Activated naive CD8-positive, alpha-beta T cell treated with anti-CD3 and anti-CD28 coated beads, Interleukin-2, amount 50 U/mL, for 24 hours (primary cell): ENCODE results near the gene PRAC2.

Experiments
- ATAC-seq: fragments of 150-1000 bp; cut with Tn5 transposase; one replicate; pipeline ENCODE4 v1.10.0; 2021
- DNase-seq: peaks from one replicate; pipeline ENCODE4 v3.0.0; 2021
- H3K27ac Mint-ChIP-seq: one replicate; pipeline ENCODE4 v1.8.0; 2021; ENCODE audit warnings: mild to moderate bottlenecking, mixed read lengths
- H3K27me3 Mint-ChIP-seq: one replicate; pipeline ENCODE4 v1.8.0; 2021; ENCODE audit warnings: mixed read lengths
- H3K36me3 Mint-ChIP-seq: one replicate; pipeline ENCODE4 v1.8.0; 2021; ENCODE audit warnings: low read depth, mixed read lengths
- H3K4me1 Mint-ChIP-seq: one replicate; pipeline ENCODE4 v1.8.0; 2021; ENCODE audit warnings: mixed read lengths
- H3K4me3 Mint-ChIP-seq: one replicate; pipeline ENCODE4 v1.8.0; 2021; ENCODE audit warnings: mild to moderate bottlenecking, moderate library complexity, mixed read lengths
- H3K9me3 Mint-ChIP-seq: one replicate; pipeline ENCODE4 v1.8.0; 2021; ENCODE audit warnings: mixed read lengths

Gene PRAC2

DNA sequence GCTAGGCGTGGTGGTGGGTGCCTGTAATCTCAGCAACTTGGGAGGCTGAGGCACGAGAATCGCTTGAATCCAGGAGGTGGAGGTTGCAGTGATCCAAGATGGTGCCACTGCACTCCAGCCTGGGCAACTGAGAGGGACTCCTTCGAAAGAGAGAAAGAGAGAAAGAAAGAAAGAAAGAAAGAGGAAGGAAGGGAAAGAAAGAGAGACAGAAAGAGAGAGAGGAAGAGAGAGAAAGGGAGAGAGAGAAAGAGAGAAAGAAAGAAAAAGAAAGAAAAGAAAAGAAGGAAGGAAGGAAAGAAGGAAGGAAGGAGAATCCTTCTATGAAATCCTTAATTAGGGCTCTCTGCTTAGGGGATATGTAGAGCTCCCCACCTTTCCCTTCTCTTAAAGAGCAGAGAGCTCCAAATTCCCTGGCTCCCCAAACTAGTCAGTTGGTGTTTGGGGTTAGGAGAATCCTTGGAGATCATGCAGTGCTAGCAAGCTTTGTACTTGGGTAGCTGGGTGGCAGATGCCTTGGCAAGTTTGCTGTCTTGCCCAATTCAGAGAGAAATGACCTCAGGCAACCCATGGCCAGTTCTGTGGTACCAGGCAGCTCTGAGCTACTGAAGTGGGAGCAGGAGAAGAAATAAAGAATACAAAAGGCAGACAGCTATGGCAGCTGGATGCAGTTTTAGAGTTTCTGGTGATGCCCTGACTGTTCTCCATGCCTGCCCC lies 14.5 kb downstream of the PRAC2 start:
- Mint-ChIP-seq H3K27me3 (peaks cover 95% of the 10 kb centered on the region), H3K9me3 (no peaks in the 10 kb centered on the region), H3K36me3 (no peaks in the 10 kb centered on the region), H3K4me1 (peaks cover 21% of the 10 kb centered on the region), H3K4me3 (no peak overlapping the region), H3K27ac (no peak overlapping the region)
- DNase-seq (no peak), ATAC-seq (no peak)

DNA sequence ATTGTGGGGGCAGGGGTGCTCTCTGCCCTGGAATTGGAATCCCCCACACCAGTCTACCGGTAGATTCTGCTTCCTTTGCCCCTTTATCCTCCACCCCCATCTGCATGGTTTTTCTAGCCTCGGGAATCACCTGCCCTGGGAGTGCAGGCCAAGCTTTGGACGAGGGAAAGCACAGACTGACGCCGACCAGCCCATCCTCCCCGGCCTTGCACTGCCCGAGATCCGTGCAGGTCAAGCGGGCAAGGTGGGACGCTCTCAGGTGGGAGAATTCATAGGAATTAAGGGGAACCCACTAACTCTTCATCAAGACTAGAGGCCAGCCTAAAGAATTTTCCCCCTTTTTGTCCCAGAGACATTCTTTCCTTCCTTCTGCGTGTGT lies 15.4 kb downstream of the PRAC2 start:
- peaks cover 97% of the 10 kb centered on the region for H3K27me3 Mint-ChIP-seq
- H3K4me1 Mint-ChIP-seq, result peaks cover 15% of the 10 kb centered on the region
- no peak for ATAC-seq
- DNase-seq, result no peak
- H3K4me3 Mint-ChIP-seq, result no peak overlapping the region
- no peaks in the 10 kb centered on the region for H3K9me3 Mint-ChIP-seq
- H3K36me3 Mint-ChIP-seq, result no peaks in the 10 kb centered on the region
- no peak overlapping the region for H3K27ac Mint-ChIP-seq

DNA sequence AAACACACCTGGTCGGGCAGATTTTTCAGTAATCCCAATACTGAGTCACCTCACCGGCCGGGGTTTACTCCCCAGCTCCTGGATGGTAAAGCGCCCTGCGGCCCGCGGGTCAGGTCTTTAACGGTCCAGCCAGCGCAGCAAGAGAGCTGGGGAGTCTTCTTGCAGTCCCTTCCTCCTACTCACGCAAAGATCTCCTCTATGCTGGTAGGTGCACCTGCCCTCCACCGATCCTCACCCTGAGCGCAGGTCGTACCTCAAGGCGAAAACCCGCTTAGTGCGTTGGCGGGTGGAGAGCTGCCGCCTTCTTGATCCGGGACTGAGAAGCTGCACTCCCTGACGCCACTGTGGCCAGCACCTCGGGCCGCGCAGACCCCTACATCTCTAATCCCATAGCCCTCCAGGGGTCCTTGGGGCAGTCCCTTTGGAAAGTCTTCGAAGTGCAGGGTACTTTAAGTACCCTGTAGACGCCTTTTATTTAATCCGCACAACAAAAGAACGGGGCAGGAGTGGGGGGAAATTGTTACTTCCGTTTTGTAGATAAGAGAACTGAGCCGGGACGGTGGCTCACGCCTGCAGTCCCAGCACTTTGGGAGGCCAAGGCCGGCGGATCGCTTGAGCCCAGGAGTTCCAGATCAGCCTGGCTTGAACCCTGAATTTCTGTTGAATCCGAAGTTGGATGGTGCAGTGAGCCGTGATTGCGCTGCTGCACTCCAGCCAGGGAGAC lies 16.0 kb downstream of the PRAC2 start:
- Mint-ChIP-seq H3K9me3 (no peaks in the 10 kb centered on the region), H3K36me3 (no peaks in the 10 kb centered on the region), H3K4me1 (peaks cover 10% of the 10 kb centered on the region), H3K27ac (no peak overlapping the region), H3K4me3 (no peak overlapping the region), H3K27me3 (peaks cover 97% of the 10 kb centered on the region)
- no peak for ATAC-seq
- no peak for DNase-seq

DNA sequence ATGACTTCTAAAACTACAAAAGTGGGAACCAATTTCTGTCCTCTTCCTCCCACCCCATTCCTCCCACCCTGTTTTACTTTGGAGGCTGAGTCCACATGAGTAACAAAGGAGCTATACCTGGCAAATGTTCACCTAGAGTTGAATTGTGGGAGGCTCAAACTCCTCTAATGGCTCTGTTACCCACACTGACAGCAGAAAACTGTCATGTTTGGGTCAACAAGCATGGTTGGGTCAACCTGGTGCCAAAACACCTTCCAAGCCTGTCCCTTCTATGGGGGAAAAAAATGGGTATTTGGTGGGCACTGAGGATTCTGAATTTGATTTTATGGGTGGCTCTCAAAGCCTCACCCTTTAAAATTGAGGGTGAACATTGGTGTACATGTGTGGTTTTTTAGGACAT lies 17.6 kb downstream of the PRAC2 start:
- peaks cover 6% of the 10 kb centered on the region for H3K4me1 Mint-ChIP-seq
- ATAC-seq (no peak), DNase-seq (no peak)
- no peaks in the 10 kb centered on the region for H3K36me3 Mint-ChIP-seq
- no peaks in the 10 kb centered on the region for H3K9me3 Mint-ChIP-seq
- no peak overlapping the region for H3K27ac Mint-ChIP-seq
- peaks cover 95% of the 10 kb centered on the region for H3K27me3 Mint-ChIP-seq
- no peak overlapping the region for H3K4me3 Mint-ChIP-seq

DNA sequence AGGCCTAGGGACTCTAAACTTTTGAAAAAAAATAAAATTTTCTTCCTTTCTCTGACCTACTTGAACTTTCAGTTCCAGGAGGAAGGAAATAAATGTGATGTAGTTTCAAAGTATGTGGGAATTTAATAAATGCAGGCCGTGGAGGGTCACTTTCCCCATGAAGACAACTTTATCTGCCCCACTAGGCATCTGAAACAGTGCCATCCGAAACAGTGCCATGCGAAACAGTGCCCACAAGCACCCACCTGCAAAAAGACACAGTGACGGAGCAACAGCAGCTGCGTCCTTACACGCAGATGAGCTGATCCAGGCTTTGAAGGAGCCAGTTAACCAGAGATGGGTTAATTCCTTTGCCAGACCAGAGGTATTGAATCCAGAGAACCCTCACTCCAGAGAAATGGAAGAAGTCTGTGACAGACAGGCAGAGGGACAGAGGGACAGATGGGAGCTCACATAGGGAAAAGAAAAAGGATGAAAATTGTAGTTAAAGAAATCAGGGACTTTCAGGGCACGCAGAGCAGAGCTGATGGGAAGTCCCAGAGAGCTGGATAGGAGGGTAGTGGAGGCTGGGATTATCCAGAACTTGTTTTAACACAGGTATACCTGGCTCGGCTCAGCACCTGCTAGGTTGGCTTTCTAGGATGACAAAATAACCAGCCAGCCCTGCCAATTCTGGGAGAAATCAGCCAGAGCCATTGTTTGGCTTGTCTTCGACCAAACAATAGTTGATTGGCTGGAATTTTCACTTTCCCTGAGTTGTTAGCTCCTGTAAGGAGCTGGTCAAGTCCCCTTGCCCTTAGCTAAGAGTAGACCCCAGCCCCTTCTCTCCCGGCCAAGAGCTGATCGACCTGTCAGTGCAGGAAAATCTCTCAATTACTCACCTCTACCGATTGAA lies 22.6 kb downstream of the PRAC2 start:
- H3K4me1 Mint-ChIP-seq, result peaks cover 3% of the 10 kb centered on the region
- H3K4me3 Mint-ChIP-seq, result no peak overlapping the region
- ATAC-seq (no peak), DNase-seq (no peak)
- H3K27ac Mint-ChIP-seq, result no peak overlapping the region
- no peaks in the 10 kb centered on the region for H3K9me3 Mint-ChIP-seq
- H3K27me3 Mint-ChIP-seq, result peaks cover 83% of the 10 kb centered on the region
- H3K36me3 Mint-ChIP-seq, result no peaks in the 10 kb centered on the region

DNA sequence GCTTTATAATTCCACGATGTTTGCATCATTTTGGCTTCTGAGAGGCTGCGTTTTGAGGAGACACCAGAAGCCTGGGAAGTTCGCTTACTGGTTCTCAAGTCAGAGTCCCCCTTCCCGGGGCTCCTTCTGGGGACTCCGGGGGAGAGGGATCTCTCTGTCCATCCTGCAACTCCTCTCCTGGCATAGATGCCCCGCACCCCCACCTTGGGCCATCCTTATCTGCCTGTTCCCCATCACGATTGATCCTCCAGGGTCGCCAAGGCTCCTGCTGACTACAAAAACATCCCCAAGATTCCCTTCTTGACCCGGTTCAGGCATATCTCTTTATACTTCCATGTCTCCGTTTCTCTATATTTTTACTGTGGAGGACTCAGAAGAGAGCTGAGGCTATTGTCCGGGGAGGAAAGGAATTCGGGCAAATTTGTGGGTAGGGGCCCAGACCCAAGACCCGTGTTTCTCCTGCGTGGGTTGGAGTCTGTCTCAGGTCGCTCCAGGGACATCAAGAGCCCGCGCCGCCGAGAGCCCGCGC lies 24.0 kb downstream of the PRAC2 start:
- peaks cover 82% of the 10 kb centered on the region for H3K27me3 Mint-ChIP-seq
- H3K4me1 Mint-ChIP-seq, result peaks cover 3% of the 10 kb centered on the region
- ATAC-seq (no peak), DNase-seq (no peak)
- H3K36me3 Mint-ChIP-seq, result no peaks in the 10 kb centered on the region
- H3K9me3 Mint-ChIP-seq, result no peaks in the 10 kb centered on the region
- no peak overlapping the region for H3K27ac Mint-ChIP-seq
- no peak overlapping the region for H3K4me3 Mint-ChIP-seq

DNA sequence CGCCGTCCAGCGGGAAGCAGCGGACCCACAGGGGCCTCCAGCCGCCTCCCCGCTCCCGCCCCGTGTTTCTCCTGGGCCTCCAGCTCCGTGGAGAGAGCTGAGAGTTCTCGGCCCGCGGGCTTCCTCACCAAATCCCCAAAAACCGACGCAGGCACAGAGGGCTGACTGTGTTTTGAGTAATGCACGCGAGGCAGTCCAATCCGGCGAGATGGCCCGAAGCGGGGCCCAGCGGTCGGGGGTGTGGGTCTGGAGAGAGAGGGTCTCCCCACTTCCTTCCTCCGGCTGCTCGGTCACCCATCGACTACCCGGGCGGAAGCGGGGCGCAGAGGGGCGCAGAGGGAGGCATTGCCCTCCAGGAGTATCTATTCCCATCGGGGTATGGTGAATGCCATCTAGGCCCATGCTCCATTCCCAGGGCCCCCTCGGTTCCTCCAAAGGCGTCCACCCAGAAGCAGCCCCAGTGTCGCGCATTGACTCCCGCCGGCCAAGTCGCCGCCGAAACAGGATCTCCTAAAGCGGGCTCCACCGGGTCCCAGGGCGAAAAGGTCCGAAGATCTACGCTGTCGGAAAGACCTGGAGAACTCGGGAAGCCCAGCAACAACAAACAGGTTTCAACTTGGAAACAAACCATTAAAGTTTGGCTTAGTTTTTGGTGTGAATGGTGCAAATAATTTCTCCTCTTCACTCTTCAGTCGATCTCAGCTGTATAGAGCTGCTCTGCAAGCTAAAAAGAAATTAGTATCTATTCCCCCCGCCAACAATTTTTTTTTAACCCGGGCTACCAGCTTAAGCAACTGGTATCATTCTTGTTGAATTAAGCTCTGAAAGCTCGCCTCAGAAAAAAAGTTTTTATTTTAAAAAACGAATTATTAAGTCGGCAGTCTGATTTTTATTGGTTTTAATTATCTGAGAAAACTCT lies 24.7 kb downstream of the PRAC2 start:
- Mint-ChIP-seq H3K27me3 (peaks cover 80% of the 10 kb centered on the region), H3K9me3 (no peaks in the 10 kb centered on the region), H3K4me3 (no peak overlapping the region), H3K36me3 (no peaks in the 10 kb centered on the region), H3K4me1 (peaks cover 3% of the 10 kb centered on the region), H3K27ac (no peak overlapping the region)
- DNase-seq, result no peak
- ATAC-seq, result no peak

DNA sequence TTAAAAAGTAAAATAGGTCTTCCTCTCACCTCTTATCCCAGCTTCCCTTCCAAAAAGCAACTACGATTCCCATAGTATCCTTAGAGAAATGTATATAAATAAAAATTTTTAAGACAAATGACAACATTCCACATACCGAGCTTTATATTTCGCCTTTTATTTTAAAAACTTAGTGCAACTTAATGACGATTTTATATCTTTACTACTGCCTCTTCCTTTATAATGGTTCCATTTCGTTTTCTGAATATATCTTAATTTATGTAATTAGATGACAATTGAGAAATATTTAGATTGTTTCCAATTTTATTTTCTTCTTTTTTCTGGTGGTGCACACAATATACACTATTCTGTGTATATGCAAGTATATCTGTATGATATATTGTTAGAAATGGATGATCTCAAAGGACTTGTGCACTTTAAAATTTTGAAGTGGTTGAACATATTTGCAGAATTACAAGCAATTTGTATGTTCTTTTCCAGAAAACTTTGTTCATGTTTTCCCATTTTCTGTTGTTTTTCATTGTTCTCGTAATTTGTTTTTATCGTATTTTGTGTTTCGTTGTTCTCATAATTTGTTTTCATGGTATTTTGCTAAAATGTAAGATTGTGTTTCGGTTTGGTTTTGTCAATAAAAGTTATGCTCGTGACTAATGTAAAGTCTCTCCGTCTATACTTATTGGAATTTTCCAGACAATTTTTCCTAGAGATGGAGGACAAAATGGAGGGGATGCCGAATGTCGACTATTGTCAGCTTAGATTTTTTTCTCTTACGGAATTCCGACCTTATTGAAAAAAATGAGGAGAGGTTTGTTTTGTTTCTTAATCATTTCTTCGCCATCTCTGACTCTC lies 26.0 kb downstream of the PRAC2 start:
- Mint-ChIP-seq H3K4me1 (peaks cover 3% of the 10 kb centered on the region), H3K9me3 (no peaks in the 10 kb centered on the region), H3K27ac (no peak overlapping the region), H3K27me3 (peaks cover 80% of the 10 kb centered on the region), H3K4me3 (no peak overlapping the region), H3K36me3 (no peaks in the 10 kb centered on the region)
- ATAC-seq (no peak), DNase-seq (no peak)

DNA sequence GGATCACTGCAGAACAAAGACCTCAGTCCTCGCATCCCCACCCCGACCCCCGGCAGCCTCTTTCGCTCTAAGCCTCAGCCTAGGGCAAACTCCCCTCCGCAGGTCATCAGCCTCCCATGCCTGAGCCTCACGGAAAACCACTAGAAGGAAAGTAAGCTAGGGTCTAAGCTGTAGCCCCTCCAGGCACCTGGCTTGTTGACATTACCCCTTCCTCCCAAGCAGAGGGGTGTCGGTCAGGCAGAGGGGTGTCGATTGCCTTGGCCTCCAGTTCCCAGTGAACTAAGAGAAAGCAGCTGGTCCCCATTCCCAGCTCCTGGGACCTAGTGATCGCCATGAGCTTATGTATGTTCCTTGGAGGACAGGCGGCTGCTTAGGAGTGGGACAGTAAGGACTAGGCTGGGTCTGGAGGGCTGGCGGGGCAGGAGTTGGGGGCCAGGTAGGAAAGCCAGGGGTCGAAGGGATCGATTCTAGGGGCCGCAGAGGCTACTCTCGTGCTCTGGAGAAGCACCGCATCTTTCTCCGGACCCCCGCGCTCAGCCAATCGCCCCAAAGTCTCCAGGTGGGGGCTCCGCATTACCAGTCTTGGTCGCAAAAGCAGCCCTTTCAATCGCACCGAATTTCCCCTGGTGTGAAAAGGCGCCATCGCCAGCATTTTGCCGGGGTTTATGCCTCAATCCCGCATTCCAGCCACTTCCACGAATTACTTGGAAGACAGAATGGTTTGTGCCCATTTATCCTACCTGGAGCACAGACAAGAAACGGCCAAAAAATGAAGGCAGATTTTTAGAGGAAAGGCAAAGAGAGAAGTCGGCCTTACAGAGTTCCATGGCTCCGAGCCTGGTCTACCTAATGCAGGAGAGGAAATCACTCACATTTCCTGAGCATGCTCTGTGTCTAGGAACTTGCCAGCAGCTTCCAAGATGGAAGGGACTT lies 26.9 kb downstream of the PRAC2 start:
- no peaks in the 10 kb centered on the region for H3K36me3 Mint-ChIP-seq

DNA sequence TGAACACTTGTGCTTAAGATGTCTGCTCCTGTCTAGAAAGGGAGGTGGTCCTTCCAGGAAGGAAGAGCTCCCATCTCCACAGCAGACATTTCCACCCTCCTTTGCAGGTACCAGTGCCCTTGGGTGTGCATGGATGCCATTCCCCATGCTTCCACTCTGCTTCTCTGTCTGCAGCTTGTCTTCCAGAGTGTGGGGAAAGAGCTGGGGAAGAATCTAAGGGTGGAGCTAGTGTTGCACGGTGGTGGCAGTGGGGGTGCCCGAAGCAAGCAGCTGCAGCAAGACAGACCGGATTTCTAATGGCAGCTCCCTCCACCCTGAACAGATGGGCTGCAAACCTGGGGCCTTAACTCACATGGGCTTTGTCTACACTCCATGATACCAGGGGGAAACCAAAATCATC lies 28.2 kb downstream of the PRAC2 start:
- ATAC-seq (no peak), DNase-seq (no peak)
- Mint-ChIP-seq H3K27me3 (peaks cover 81% of the 10 kb centered on the region), H3K36me3 (no peaks in the 10 kb centered on the region), H3K9me3 (no peaks in the 10 kb centered on the region), H3K4me1 (peaks cover 9% of the 10 kb centered on the region), H3K27ac (no peak overlapping the region), H3K4me3 (no peak overlapping the region)

More for the DNA sequence above, 26.9 kb downstream of the PRAC2 start:
- Mint-ChIP-seq H3K27me3 (peaks cover 82% of the 10 kb centered on the region), H3K4me3 (no peak overlapping the region), H3K9me3 (no peaks in the 10 kb centered on the region), H3K27ac (no peak overlapping the region), H3K4me1 (peaks cover 7% of the 10 kb centered on the region)
- ATAC-seq (no peak), DNase-seq (no peak)

DNA sequence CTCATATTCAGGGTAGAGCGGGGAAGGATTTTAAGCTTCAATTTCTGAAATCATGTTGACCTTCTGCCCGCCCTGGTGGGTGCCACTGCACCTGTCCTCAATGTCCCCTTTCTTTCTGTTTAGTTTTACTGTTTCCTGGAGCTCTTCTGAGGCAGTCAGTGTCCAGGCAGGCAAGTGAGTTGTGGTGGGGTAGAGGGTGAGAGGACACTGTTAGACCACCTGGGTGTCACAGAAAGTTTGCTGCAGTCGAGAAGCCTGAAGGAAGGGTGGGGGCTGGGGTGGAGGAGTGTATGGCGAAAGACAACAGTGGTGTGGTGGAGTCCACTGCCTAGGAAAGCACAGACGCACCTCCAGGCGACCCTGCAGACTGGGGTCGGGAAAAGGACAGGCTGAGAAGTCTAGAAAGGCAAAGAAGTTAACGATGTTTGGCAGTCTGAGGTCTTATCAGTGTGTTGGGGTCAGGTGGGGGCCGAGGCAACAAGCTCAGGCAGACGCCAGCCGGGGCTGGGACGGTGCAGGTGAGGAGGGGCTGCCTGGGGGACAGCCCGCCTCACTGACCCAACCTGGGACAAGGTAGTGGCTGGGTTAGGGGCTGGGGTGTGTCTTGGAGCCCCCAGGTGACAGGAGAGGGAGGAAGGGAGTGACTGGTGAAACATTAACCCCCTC lies 28.9 kb downstream of the PRAC2 start:
- no peak for ATAC-seq
- peaks cover 80% of the 10 kb centered on the region for H3K27me3 Mint-ChIP-seq
- H3K27ac Mint-ChIP-seq, result no peak overlapping the region
- DNase-seq, result no peak
- no peaks in the 10 kb centered on the region for H3K36me3 Mint-ChIP-seq
- no peak overlapping the region for H3K4me3 Mint-ChIP-seq
- H3K9me3 Mint-ChIP-seq, result no peaks in the 10 kb centered on the region
- peaks cover 6% of the 10 kb centered on the region for H3K4me1 Mint-ChIP-seq
